HEK293 (cell line): ENCODE measurements around the gene AGPAT4.

ENCODE experiments used
- CTCF ChIA-PET: fragments of 350-600 bp; formaldehyde crosslinking; extraction: SDS; loops from one replicate; lab custom pipeline; 2021; ENCODE audit warnings: antibody characterized with exemption; lab: Yijun Ruan, JAX
- POLR2A ChIA-PET: fragments of 300-600 bp; formaldehyde crosslinking; extraction: SDS; loops from one replicate; lab custom pipeline; 2020; ENCODE audit warnings: antibody characterized with exemption, inconsistent platforms; lab: Yijun Ruan, JAX
- H3K27ac ChIP-seq: fragments of 200-500 bp; sonication (Bioruptor generic); 2 replicates; pipeline ENCODE4 v1.5.1; 2014; ENCODE audit warnings: low read depth, low read length, control low read depth, inconsistent platforms; ENCODE audit errors: extremely low read depth
- H3K36me3 ChIP-seq, 2 experiments: fragments of 200-500 bp in 1 of 2; sonication (Bioruptor generic) in 1 of 2; 1 replicate in 1 of 2; 2 replicates in 1 of 2; pipeline ENCODE4 v1.5.1; 2014 to 2017; ENCODE audit warnings: inconsistent platforms in 2 of 2, low read length in 2 of 2; ENCODE audit not compliant: control insufficient read depth in 2 of 2, insufficient read depth in 1 of 2
- H3K4me1 ChIP-seq: fragments of 200-500 bp; sonication (Bioruptor generic); 2 replicates; pipeline ENCODE4 v1.5.1; 2014; ENCODE audit warnings: mild to moderate bottlenecking, low read length, inconsistent platforms; ENCODE audit not compliant: control insufficient read depth, insufficient read depth
- H3K4me3 ChIP-seq: 2 replicates; pipeline ENCODE4 v1.5.1; 2011; ENCODE audit warnings: low read depth, mild to moderate bottlenecking, control low read depth, low read length, moderate library complexity
- H3K9me3 ChIP-seq: fragments of 200-500 bp; sonication (Bioruptor generic); 2 replicates; pipeline ENCODE4 v1.5.1; 2014; ENCODE audit warnings: low read depth, low read length, inconsistent platforms; ENCODE audit not compliant: control insufficient read depth, insufficient read depth
- BCL11A ChIP-seq: fragments of 450-650 bp; formaldehyde crosslinking; IDR thresholded peaks from 2 replicates; pipeline ENCODE4 v1.5.1; 2016; ENCODE audit warnings: low read depth, missing biosample characterization, missing genetic modification characterization
- FEZF1 ChIP-seq: fragments of 450-650 bp; formaldehyde crosslinking; IDR thresholded peaks from 2 replicates; pipeline ENCODE4 v1.5.1; 2016; ENCODE audit warnings: missing biosample characterization, missing genetic modification characterization
- GLI2 ChIP-seq: fragments of 450-650 bp; formaldehyde crosslinking; IDR thresholded peaks from 2 replicates; pipeline ENCODE4; 2017; ENCODE audit warnings: missing biosample characterization, missing genetic modification characterization, low read depth, borderline replicate concordance
- IKZF3 ChIP-seq: fragments of 450-650 bp; IDR thresholded peaks from 2 replicates; pipeline ENCODE4 v1.5.0; 2018; ENCODE audit warnings: missing biosample characterization, mild to moderate bottlenecking, missing genetic modification characterization, moderate library complexity
- PRDM6 ChIP-seq: fragments of 450-650 bp; formaldehyde crosslinking; IDR thresholded peaks from 2 replicates; pipeline ENCODE4 v1.5.1; 2017; ENCODE audit warnings: missing biosample characterization, missing genetic modification characterization
- SALL2 ChIP-seq: fragments of 450-650 bp; formaldehyde crosslinking; IDR thresholded peaks from 2 replicates; pipeline ENCODE4 v1.5.0; 2017; ENCODE audit warnings: missing biosample characterization, mild to moderate bottlenecking, missing genetic modification characterization, borderline replicate concordance
- SP2 ChIP-seq: fragments of 450-650 bp; formaldehyde crosslinking; IDR thresholded peaks from 2 replicates; pipeline ENCODE4 v1.5.1; 2016; ENCODE audit warnings: missing biosample characterization, missing genetic modification characterization
- ZBTB44 ChIP-seq: fragments of 450-650 bp; IDR thresholded peaks from 2 replicates; pipeline ENCODE4 v1.5.1; 2018; ENCODE audit warnings: missing biosample characterization, mild to moderate bottlenecking, missing genetic modification characterization
- ZNF140 ChIP-seq: fragments of 450-650 bp; formaldehyde crosslinking; IDR thresholded peaks from 2 replicates; pipeline ENCODE4 v1.5.1; 2016; ENCODE audit warnings: missing biosample characterization, missing genetic modification characterization
- ZNF148 ChIP-seq: fragments of 450-650 bp; formaldehyde crosslinking; IDR thresholded peaks from 2 replicates; pipeline ENCODE4 v1.5.0; 2017; ENCODE audit warnings: missing biosample characterization, missing genetic modification characterization, borderline replicate concordance
- ZNF26 ChIP-seq: fragments of 450-650 bp; formaldehyde crosslinking; IDR thresholded peaks from 2 replicates; pipeline ENCODE4 v1.5.1; 2016; ENCODE audit warnings: missing biosample characterization, missing genetic modification characterization
- ZNF350 ChIP-seq: fragments of 450-650 bp; formaldehyde crosslinking; IDR thresholded peaks from 2 replicates; pipeline ENCODE4 v1.5.0; 2017; ENCODE audit warnings: missing biosample characterization, mild to moderate bottlenecking, missing genetic modification characterization
- ZNF362 ChIP-seq: fragments of 450-650 bp; formaldehyde crosslinking; IDR thresholded peaks from 2 replicates; pipeline ENCODE4 v1.5.1; 2016; ENCODE audit warnings: missing biosample characterization, missing genetic modification characterization
- ZNF398 ChIP-seq: fragments of 450-650 bp; formaldehyde crosslinking; IDR thresholded peaks from 2 replicates; pipeline ENCODE4 v1.5.1; 2017; ENCODE audit warnings: missing biosample characterization, missing genetic modification characterization
- ZNF473 ChIP-seq: fragments of 450-650 bp; formaldehyde crosslinking; IDR thresholded peaks from 2 replicates; pipeline ENCODE4 v1.5.1; 2017; ENCODE audit warnings: missing biosample characterization, missing genetic modification characterization
- ZNF530 ChIP-seq: fragments of 450-650 bp; formaldehyde crosslinking; IDR thresholded peaks from 2 replicates; pipeline ENCODE4 v1.5.1; 2016; ENCODE audit warnings: low read depth, missing biosample characterization, missing genetic modification characterization
- ZNF549 ChIP-seq: fragments of 450-650 bp; IDR thresholded peaks from 2 replicates; pipeline ENCODE4 v1.5.1; 2018; ENCODE audit warnings: missing biosample characterization, missing genetic modification characterization, mild to moderate bottlenecking, inconsistent platforms, moderate library complexity
- ZNF585B ChIP-seq: fragments of 450-650 bp; formaldehyde crosslinking; IDR thresholded peaks from 2 replicates; pipeline ENCODE4 v1.5.1; 2016; ENCODE audit warnings: missing biosample characterization, missing genetic modification characterization
- ZNF664 ChIP-seq: fragments of 450-650 bp; formaldehyde crosslinking; IDR thresholded peaks from 2 replicates; pipeline ENCODE4 v1.5.1; 2016; ENCODE audit warnings: missing biosample characterization, missing genetic modification characterization
- ZNF785 ChIP-seq: fragments of 450-650 bp; formaldehyde crosslinking; IDR thresholded peaks from 2 replicates; pipeline ENCODE4 v1.5.1; 2016; ENCODE audit warnings: missing biosample characterization, missing genetic modification characterization
- ZNF843 ChIP-seq: fragments of 450-650 bp; formaldehyde crosslinking; IDR thresholded peaks from 2 replicates; pipeline ENCODE4 v1.5.1; 2016; ENCODE audit warnings: missing biosample characterization, missing genetic modification characterization
- ZSCAN5A ChIP-seq: fragments of 450-650 bp; formaldehyde crosslinking; IDR thresholded peaks from 2 replicates; pipeline ENCODE4 v1.5.1; 2016; ENCODE audit warnings: missing biosample characterization, missing genetic modification characterization

Gene AGPAT4

GRCh38 chr6:161273274-161273751 is 548 bp downstream of the AGPAT4 start (continued):
- TF ChIP-seq ZNF785 (tag by site-specific recombination) (no peak), ZNF350 (tag by site-specific recombination) (no peak), ZNF26 (tag by site-specific recombination) (no peak), IKZF3 (tag by site-specific recombination) (no peak), ZSCAN5A (tag by site-specific recombination) (no peak), ZNF148 (tag by site-specific recombination) (no peak), ZNF549 (tag by site-specific recombination) (no peak), FEZF1 (tag by site-specific recombination) (peak; percentile 11; the same call in 1 of the 2 replicates), ZNF140 (no peak), SALL2 (tag by site-specific recombination) (no peak), ZBTB44 (tag by site-specific recombination) (no peak), PRDM6 (tag by site-specific recombination) (no peak; the same call in 1 of the 2 replicates), BCL11A (tag by site-specific recombination) (no peak), ZNF585B (tag by site-specific recombination) (no peak), ZNF473 (tag by site-specific recombination) (no peak), GLI2 (tag by site-specific recombination) (no peak), SP2 (no peak)

- ChIA-PET CTCF (interaction anchor here (0.6 to 2.1 kb wide), 4 partner anchors 44 to 342 kb away, joined by 3 to 11 read pairs (median 3); no protein-coding TSS in a partner anchor), POLR2A (interaction anchor here (0.6 to 2.4 kb wide), 6 partner anchors 11 to 594 kb away, joined by 3 to 20 read pairs (median 10); partner anchors contain the start of gene MAP3K4)
- Histone ChIP-seq H3K27ac (peak overlapping the region; percentile 25; the same call in 1 of the 2 replicates), H3K4me1 (peaks cover 9% of the 10 kb centered on the region; the same call in 1 of the 2 replicates), H3K4me3 (peak overlapping the region; percentile 50), H3K9me3 (no peaks in the 10 kb centered on the region), H3K36me3 (no peaks in the 10 kb centered on the region)
- TF ChIP-seq ZNF664 (tag by site-specific recombination): 0 out of 2 replicates have a peak, but pooled peaks have one; percentile 3
- TF ChIP-seq ZNF362: peak; percentile 86; the same call in 1 of the 2 replicates
- no peak for TF ChIP-seq ZNF530 (tag by site-specific recombination)
- TF ChIP-seq ZNF843 (tag by site-specific recombination): 0 out of 2 replicates have a peak, but pooled peaks have one; percentile 12
- peak; percentile 73 for TF ChIP-seq ZNF398 (tag by site-specific recombination)
These were observed 1.1 kb downstream of the AGPAT4 start for GRCh38 chr6:161272635-161273273.
